Fibroblast of villous mesenchyme (primary cell): ENCODE measurements around the gene FAAP100. TPM values are rescaled to one million over a fixed set of nuclear protein-coding genes. Genes with fewer than 3 reads are reported as not detected.

ENCODE experiments used
- DNase-seq: peaks from one replicate; pipeline ENCODE4 v3.0.0-alpha.2; 2010; ENCODE audit warnings: low read depth
- H3K4me3 ChIP-seq: 2 replicates; pipeline ENCODE4 v1.5.1; 2011; ENCODE audit warnings: low read depth, mild to moderate bottlenecking, low read length
- small RNA-seq: library from RNA; depleted of rRNA; stranded (forward); fragments of <200 nt; gene quantifications from one replicate; pipeline ENCODE3, GENCODE V24; 2012
- total RNA-seq: library from RNA; depleted of rRNA; stranded (reverse); fragments of >200 nt; gene quantifications from 2 replicates; pipeline ENCODE4 v1.2.3, GENCODE V29; 2012
- TF ChIP-seq, protein P1 (sequence below): IDR thresholded peaks from 2 replicates; pipeline ENCODE4 v1.5.1; 2012; ENCODE audit warnings: low read depth, mild to moderate bottlenecking, low read length; ENCODE audit not compliant: insufficient read depth

Gene FAAP100
- total RNA-seq, 1 donor, result 27.6 TPM

DNA sequence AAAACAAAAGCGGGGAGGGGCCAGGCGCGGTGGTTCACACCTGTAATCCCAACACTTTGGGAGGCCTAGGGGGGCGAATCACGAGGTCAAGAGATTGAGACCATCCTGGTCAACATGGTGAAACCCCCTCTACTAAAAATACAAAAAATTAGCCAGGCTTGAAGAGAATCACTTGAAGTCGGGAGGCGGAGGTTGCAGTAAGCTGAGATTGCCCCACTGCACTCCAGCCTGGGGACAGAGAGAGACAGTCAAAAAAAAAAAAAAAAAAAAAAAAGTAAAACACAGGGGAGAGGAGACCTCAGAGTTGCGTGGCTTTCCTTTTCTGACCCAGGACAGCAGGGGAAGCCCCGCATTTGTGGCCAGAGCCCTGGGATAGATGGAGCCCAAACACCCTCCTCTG is 59.4 kb downstream of the FAAP100 start:
- no peak for DNase-seq
- TF ChIP-seq, protein P1, sequence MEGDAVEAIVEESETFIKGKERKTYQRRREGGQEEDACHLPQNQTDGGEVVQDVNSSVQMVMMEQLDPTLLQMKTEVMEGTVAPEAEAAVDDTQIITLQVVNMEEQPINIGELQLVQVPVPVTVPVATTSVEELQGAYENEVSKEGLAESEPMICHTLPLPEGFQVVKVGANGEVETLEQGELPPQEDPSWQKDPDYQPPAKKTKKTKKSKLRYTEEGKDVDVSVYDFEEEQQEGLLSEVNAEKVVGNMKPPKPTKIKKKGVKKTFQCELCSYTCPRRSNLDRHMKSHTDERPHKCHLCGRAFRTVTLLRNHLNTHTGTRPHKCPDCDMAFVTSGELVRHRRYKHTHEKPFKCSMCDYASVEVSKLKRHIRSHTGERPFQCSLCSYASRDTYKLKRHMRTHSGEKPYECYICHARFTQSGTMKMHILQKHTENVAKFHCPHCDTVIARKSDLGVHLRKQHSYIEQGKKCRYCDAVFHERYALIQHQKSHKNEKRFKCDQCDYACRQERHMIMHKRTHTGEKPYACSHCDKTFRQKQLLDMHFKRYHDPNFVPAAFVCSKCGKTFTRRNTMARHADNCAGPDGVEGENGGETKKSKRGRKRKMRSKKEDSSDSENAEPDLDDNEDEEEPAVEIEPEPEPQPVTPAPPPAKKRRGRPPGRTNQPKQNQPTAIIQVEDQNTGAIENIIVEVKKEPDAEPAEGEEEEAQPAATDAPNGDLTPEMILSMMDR, result no peak
- H3K4me3 ChIP-seq, result no peak overlapping the region

GRCh38 chr17:81492202-81492601 is 60.0 kb downstream of the FAAP100 start:
- TF ChIP-seq, protein P1, result no peak
- no peak for DNase-seq
- no peak overlapping the region for H3K4me3 ChIP-seq

GRCh38 chr17:81491761-81492160 is 60.4 kb downstream of the FAAP100 start:
- no peak overlapping the region for H3K4me3 ChIP-seq
- TF ChIP-seq, protein P1, result no peak
- no peak for DNase-seq

DNA sequence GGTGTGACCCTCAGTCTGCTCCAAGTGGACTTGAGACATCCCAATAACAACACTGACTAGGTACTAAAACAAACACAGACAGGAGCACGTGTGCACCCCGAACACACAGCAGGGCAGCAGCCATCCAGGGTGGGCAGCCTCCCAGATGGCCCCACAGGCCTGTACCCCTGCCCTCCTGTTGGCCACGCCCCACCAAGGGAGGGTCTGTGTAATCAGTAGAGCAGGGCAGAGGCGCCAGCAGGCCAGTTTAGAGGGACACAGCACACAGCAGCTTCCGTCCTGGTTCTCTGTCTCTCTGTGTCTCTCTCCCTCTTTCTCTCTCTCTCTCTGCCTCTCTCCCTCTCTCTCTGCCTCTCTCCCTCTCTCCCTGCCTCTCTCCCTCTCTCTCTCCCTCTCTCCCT is 61.0 kb downstream of the FAAP100 start:
- no peak for DNase-seq
- TF ChIP-seq, protein P1, result no peak
- H3K4me3 ChIP-seq, result no peak overlapping the region

DNA sequence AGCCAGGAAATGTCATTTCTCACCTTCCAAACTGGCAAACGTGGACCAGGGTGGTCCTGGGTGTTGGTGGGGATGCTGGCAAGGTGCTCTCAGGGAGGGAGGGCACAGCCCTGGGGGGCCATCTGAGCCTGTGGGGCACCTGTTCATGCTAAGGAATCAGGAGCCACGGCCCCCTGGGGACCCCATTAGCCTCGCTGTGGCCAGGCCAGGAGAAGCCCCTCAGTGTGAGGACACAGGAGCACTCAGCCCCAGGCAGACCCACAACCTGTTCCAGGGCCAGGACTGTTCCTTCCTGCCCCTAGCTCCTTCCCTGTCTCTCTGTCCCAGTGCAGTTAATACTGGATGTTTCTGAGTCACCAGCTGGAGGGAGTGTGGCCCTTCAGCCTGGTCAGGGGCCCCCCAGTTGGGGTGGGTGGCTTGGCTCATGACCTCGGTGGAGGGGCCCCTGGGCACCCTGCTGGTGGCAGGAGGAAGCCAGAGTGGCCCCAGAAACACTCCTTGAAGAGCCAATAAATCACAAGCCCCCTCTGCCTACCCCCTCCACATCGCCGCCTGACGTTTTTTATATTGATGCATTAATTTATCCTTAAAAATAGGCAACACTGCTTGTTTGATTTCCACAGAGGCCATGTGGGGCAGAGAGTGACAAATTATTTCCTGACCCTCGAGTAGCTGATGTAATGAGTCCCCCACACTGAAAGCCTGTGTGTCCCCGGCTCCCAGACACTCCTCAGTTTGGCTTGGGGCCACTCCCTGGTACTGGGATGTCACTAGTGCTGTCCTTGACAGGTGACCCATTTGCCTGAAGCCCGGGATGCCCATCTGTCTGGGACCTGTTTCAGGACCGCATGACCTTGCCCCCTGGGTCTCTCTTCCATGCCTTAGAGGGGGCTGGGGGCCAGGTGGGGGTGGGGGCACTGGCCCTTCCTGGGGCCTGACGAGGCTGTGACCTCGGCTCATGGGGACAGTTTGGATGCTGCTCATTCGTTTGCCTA is 61.9 kb downstream of the FAAP100 start:
- TF ChIP-seq, protein P1, result no peak
- DNase-seq, result no peak
- H3K4me3 ChIP-seq, result no peak overlapping the region

Small RNA genes within 50 kb of the gene (small RNA-seq; reads per million reads assigned to genes)
- not detected for gene RF00019

Other genes starting within 250 kb of the FAAP100 start
- gene BAHCC1, start 156.9 kb downstream of the FAAP100 start, total RNA-seq, result 6.5 and 8.4 TPM in 2 replicates
- 10,242 and 13,686 TPM in 2 replicates for gene ACTG1, start 39.6 kb downstream of the FAAP100 start, total RNA-seq
- 1.7 and 3.5 TPM in 2 replicates for gene FSCN2, start 24.0 kb downstream of the FAAP100 start, total RNA-seq
- gene NPLOC4, start 84.8 kb upstream of the FAAP100 start, total RNA-seq, result 96.7 and 108 TPM in 2 replicates
- 1.7 and 2.3 TPM in 2 replicates for gene TSPAN10, start 84.8 kb upstream of the FAAP100 start, total RNA-seq
- gene PDE6G, start 104.2 kb upstream of the FAAP100 start, total RNA-seq, result not detected in 2 replicates
- 23.7 and 28.0 TPM in 2 replicates for gene OXLD1, start 114.3 kb upstream of the FAAP100 start, total RNA-seq
- gene CCDC137, start 114.4 kb upstream of the FAAP100 start, total RNA-seq, result 7.8 and 10.0 TPM in 2 replicates
- 22.9 and 27.4 TPM in 2 replicates for gene ARL16, start 131.4 kb upstream of the FAAP100 start, total RNA-seq
- gene HGS, start 131.7 kb upstream of the FAAP100 start, total RNA-seq, result 75.1 and 94.4 TPM in 2 replicates
- 12.1 and 12.6 TPM in 2 replicates for gene MRPL12, start 151.0 kb upstream of the FAAP100 start, total RNA-seq
- 13.8 and 14.2 TPM in 2 replicates for gene SLC25A10, start 159.9 kb upstream of the FAAP100 start, total RNA-seq